DMS 273 (cell line): ENCODE measurements around the gene FIGN.

Source experiments
- DNase-seq: peaks from one replicate; lab custom pipeline; 2025; ENCODE audit not compliant: unreplicated experiment; lab: John Stamatoyannopoulos, UW

Gene FIGN

DNA sequence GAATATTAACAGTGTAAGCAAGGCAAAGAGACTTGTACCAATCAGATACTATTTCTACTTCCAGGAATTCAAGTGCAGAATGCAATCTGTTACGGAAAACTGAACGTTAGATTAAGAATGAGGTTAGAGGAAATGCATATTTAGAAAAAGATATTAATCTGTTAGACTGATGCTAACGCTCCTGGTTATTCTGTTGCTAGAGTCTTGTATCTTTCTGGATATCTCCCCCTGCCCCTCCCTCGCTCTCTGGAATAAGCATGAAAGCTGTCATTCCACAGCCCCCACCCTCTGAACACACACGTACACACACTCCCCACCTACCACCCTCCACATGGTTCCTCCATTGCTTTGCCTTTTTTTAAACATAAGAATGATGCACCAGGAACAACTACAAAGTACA, 24.1 kb downstream of the FIGN start:
- DNase-seq = no peak

DNA sequence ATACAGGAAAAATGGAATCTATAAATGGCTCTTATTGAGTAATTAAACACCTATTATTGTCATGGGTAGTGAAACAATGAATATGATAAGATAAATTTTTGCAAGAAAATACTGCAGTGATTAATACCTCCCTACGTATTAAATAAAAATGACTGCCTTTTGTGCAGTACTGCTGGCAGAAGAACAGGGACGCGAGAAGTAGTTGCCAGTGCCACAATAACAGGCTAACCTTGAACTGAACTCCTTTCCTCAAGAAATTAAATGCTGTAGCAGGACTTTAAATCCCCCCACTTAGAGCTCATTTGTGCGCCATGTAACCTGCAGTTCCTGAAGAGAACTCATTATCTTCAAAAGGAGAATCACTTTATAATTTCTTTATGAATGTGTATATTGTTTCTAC, 24.6 kb downstream of the FIGN start:
- no peak for DNase-seq

DNA sequence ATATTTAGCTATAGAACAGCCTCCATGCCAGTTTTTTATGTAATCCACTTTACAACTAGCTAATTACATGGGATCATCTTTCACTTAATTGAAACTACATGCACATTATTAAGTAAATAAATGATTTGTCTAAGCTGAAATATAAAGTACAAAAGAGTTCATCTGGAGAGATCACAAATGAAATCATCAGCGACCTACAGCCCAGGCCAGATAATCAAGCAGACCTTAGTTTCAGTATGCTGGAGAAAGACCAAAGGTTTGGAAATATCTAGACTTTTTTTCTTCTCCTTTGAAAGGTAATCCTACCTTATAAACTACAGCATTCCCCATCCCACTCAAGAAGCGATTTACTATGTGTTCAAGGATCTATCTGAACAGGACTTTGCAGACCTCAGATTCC, 26.5 kb downstream of the FIGN start:
- DNase-seq = no peak

DNA sequence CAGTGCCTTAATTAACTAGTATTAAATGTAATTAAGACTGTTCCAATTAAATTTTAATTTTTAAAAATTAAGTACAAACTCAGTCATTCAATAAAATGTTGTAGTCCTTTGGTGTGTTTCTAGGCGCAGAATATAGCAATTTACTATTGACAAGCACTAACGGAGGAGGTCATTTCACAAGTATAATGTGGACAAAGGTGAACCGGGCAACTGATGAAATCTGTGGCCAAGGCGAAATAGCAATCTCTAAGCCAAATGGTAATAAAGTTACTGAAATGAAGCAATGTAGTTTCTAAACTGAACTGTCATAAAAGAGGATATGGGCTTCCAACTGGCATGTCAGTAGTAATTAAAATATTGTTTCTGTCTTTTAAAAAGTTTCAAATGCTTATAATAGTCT, 27.5 kb downstream of the FIGN start:
- no peak for DNase-seq

DNA sequence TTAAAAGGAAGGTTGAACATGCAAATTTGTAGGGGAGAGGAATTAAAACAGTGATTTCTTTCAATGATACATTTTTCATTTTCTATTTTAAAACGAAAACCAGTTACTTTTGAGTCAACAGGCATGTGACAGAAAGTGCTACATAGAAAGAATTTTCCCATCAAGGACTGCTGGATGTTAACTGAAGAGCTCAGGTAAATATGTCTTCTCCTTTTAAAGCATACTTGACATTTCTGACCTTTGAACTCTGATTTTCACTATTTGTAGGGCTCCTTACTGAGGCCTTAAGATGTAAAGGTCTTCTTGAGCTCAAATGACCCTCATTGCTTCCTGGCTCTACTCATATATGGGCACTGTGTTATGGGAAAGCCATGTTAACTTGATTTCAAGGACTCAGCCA, 32.4 kb downstream of the FIGN start:
- DNase-seq = no peak

DNA sequence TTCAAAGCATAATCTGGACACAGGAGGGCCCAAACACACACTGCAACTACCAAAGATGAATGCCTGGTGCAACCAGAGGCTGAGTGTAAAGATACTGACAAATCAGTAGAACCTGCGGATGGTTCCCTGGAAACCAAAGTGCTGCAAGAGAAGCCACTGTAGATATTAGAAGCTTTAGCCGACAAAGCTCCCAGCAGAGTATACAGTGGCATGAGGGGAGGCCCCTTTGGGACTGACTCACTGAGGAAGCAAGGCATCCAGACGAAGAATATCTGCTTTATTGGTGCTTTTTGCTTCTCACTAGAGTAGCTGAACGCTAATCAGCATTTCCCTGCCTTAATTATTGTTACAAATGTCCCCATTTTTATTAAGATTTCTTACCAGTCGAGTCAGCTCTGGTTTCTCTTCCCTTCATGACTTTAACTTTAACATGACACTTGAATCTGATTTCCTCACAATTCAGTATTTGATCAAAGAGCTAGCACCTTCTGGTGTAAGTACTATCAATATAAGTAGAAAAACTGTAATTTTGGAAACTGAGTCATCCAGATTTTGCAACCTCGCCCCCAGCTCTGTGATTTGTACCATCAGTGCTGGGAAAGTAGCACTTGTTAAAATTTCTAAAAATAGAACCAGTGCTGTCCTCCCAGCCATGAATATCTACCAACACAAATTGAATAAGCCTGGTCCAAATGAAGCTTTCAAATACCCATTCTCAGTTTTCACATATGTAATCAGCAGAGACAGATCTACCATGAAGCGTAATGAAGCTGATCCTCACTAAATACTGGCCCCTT, 34.2 kb downstream of the FIGN start:
- DNase-seq = no peak

DNA sequence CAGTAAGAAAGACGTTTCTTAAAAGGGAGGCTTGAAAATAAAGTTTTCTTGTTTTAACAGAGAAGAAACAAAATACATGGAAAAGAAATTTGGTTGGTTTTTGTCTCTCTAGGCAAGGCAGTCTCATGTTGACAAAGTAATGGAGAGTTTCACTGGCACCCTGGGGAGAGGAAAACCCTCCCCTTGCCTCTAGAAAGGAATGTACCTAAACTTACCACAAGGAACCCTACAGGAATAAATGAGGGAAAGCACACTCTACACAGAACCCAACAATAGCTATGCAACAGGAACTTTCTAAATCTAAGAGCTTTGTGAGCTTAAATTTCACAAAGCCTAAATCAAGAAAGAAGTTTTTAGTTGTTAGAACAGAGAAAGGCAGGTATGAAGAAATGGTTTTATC, 37.0 kb downstream of the FIGN start:
- no peak for DNase-seq

DNA sequence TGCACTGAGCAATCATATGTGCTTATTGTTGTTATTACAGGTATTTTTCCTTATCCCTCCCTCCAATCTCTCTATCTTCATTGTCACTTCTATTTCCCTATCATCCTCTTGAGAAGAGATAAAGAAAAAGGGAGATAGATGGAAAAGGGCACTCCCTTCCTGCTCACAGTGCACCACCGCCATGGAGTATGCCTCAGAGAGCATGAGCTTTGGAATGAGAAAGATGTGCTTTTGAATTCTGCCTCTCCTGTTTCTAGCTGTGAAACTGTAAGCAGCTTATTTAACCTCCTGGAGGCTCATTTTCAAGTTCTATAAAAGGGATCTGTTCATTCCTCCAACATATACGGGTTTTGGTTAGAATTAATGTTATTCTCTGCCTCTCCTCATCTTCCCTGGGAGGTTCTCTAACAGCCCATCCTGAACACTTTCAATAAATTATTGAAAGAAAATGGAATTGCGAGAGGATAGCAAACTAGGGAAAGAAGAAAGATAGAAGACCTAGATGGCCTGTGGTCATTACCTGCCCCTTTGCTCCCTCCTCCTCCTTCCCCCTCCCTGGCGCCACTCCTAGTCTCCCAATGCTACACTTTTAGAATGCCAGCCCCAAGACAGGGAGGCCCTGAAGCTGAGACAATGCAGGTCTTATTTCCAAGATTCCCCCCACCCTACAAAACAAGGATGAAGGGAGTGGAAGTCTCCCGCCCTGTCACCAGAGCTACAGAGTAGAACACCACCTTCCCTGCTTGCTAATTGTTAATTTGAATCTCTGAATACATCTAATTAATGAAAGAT, 37.8 kb downstream of the FIGN start:
- no peak for DNase-seq

DNA sequence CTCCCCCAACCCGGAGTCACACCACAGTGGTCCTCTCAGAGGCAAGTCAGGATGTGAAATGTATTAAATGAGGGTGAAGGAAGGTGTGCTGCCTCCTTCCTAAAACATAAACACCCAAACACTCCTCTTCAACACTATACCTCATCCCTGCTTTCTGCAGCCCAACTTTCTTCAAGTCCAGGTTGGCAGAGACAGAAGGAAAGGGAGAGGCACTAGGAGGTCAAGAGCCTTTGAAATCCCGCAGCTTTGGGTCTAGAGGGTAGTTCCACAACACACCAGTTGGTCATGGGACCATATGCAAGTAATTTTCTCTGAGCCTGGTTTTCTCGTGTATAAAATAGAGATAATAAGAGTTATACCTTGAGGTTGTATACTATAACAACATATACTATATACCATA, 38.4 kb downstream of the FIGN start:
- no peak for DNase-seq

DNA sequence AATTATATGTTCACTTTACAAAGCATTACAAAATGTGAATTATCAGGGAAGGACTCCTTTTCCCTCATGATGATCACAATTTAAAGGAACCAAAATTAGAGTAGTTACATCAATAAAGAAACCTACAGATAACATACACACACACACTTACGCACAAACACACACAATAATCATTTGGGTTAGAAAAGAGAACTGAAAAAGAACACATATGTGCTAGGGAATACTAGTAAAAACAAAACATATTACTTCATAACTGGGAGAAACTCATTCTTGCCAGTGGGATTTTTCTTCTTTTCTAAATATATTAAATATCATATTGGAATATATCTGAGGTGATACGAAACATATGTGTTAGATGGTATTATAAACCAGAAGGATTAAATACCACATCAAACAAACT, 42.3 kb downstream of the FIGN start:
- no peak for DNase-seq

DNA sequence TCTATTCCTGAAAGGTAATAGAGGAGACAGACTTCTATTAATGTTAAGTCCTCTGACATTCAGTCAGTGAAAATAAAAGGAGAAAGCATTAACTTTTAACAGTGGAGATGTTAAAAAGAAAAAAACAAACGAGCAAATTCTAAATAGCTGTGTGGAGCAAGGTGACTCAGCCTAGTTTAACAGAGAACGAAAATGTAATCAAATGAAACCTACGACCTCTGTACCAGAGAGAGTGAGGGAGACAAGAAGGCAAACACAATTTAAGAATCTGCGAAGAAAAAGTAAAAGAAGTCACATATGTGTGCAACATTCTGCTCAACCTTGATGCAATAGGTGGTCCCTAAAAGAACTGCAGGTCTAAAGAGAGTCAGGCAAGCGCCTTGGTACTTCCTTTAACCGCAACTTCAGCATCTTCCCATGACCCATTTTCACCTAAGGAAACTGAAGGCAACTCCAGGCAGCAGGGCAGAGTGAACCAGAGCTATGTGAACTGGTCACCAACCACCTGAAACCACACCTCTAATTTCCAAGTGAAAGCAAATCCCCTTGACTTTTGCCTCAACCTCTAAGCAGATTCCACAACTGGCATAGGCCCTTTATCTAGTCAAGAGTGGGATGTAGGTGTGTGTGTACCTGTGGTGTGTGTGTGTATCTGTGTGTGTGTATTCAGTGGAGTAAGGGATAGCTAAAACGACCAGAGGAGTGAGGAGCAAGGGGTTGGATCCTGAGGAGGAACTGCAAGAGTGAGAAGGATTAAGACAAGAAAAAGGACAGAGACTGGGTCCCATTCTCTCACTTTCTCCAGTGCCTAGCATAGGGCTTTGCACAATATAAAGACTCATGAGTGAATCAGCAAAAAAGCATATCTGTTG, 43.0 kb downstream of the FIGN start:
- no peak for DNase-seq

DNA sequence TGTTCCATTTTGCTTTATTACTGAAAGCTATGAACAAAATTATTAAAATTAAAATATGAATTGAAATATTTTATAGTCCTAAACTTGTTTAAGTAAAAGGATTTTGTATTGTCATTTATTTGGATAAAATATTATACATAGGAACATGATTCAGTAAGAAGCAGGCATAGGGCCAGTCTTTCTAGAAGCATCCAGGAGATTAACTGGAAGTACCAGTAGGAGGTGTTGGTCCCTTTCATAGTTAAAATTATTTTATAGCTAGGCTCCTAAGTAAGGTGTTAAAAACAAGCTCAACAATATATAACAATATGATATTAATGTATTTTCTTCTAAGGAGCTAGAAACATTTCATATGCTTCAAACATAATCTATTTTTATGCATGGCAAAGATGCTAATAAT, 43.7 kb downstream of the FIGN start:
- DNase-seq = no peak

DNA sequence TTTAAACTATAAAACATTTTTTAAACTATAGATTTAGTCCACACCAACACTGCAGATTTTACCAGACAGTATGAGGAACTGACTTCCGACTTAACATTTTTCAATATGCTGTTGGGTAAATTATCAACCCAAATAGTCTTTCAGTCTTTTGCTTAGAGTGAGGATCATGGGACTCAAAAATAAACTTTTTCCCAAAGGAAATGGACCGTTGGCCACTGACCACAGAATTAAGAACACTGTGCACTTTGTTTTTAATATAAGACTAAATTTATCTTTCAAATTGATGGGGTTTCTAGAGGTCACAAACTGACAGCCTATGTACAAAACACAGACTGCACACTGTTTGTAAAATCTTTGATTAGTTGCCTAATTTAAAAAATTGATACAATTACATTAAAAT, 44.9 kb downstream of the FIGN start:
- DNase-seq = no peak

DNA sequence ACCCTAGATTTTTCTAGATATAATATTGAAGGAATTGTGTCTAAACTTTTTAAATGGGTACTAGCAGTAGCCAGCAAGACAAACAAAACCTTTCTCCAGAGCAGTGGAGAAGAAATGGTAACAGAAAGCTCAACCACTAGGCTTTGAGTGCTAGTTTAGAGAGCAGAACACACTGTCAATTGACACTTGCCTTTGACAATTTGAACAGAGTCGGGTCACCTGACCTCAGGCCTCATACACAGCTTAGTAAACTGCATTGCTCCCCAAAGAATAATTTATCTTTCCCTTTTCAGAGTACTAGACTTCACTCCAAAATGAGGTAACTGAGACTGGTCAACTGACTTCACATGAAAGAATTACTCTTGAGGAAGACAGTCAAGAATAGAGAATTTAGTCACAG, 48.6 kb downstream of the FIGN start:
- no peak for DNase-seq

DNA sequence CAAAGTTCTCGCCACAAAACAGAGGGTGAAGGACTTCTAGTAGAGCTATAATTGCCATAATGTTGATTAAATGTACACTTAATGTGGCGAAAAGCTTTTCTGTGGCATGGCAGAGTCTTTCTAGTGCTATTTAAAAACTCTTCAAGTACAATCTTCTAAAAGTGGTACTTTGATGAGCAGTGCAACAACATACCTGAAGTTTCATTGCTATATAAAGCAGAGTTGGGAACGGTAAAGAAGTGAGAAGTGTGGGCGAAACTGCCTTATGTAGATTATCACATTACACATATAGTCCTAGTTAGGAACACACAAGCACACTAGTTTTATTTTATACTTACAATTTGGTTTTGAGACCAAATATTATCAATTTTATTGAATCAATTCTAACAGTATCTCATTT, 49.5 kb downstream of the FIGN start:
- DNase-seq = no peak

DNA sequence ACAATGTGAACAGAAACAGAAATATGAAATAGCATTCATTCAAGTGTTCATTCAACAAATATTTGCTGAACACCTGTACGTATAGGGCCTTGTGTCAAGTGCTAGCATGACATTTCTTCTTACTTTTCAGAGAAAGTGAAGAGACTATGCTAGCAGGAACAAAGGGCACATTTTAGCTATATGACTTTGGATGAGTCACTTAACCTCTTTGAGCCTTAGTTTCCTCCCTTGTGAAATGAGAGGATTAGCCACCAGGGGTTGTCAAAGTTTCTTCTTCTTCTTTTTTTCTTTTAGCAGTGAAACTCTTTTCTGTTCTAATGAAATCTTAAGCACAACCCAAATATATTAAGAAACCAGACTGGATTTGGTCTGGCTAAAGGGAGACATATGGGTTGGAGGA, 53.1 kb downstream of the FIGN start:
- no peak for DNase-seq

DNA sequence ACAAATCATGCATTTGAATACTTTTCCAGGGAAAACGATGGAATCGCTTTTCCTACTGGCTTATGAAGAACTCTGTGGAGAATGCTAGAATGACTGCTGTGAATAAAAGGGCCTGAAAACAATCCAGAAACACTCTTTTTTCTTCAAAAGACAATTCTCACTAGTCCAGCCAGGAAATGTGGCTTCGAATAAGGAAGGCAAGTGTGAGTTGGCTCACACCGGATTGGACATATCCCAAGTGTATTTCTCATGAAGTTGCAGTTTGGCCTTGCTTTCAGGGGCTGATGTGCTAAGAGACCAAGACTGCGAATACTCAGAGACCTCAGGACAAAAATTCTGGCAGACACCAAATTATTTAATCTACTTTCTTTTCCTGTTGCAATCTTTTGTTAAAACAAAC, 54.1 kb downstream of the FIGN start:
- DNase-seq = no peak

DNA sequence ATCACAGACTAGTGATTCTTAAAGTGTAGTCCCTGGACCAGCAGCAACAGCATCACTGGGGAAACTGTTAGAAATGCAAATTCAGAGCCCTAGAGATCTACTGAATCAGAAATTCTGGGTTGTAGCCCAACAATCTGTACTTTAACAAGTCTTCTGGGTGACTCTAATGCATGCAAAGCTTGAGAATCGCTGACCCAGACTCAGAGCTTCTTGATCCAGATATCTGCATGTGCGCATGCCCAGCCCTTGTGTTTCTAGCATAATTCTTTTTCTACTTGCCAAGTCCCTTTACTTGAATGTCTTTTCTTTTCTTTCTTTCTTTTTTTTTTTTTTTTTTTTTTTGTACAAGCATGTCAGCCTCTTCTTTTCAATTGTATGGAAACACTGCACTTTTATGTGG, 60.4 kb downstream of the FIGN start:
- no peak for DNase-seq

DNA sequence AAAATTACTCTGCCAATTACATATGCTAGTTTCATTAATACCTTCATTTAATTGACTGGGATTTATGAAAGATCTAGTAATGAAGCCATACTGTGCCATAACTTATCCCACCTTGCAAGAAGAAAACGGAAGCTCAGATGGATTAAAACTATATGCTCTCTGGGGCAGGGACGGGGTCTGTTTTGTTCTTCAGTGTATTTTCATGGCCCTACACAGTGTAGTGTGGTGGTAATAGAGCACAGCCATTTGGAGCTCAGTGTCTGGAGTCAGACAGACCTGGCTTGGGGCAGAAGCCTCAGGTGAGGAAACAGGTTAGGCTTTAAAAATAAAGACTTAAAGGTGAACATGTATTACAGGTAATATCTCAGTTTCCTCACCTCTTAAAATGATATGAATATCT, 62.3 kb downstream of the FIGN start:
- no peak for DNase-seq

DNA sequence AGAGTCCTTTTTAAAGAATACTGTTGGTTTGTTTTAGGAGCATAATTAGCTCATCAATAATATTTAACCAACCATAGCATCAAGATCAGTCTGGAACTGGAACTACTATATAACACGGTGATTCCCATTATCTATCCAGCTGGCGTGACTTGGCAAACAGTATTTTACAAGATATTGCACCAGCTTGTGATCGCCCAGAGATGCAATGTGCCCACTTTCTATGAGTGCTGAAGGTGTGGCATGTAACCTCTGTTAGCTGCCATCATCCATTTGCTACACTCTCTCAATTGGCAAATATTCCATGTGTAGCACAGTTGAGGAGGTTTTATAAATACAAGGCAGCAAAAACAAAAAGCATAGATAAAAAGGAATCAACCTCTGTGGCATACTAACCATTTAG, 64.9 kb downstream of the FIGN start:
- no peak for DNase-seq

DNA sequence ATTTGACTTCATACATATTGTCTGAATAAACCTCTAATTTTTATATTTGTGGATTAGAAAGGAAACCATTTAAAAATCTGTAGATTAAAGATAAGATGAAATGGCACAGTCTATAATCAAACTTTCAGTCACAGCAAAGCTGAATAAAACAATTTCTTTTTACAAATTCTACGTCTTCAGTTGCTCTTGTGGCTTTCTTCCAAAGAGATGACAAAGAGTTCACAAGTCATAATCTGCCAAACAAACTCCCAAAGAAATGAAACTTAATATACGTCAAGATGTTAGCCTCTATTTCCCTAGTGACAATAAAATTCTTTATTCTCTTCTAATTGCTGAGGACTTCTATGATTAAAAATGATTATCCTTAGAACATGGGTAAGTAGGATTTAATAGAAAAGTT, 66.3 kb downstream of the FIGN start:
- no peak for DNase-seq
